IMR-90 (cell line): ENCODE results near the gene PPP1R27.

Source experiments
- BHLHE40 ChIP-seq: fragments of 150-350 bp; IDR thresholded peaks from 2 replicates; pipeline ENCODE4 v1.6.1; 2016; ENCODE audit warnings: mild to moderate bottlenecking, low read depth, low read length
- CTCF ChIP-seq: conservative IDR thresholded peaks from 2 replicates; pipeline ENCODE4 v1.5.1; 2012; ENCODE audit warnings: mild to moderate bottlenecking, low read depth, low read length, improper control_type of control experiment
- POLR2A ChIP-seq: IDR thresholded peaks from 2 replicates; pipeline ENCODE4 v1.6.1; 2012; ENCODE audit warnings: mild to moderate bottlenecking, low read depth, low read length
- RAD21 ChIP-seq: IDR thresholded peaks from 2 replicates; pipeline ENCODE4 v1.6.1; 2012; ENCODE audit warnings: low read length, improper control_type of control experiment
- RCOR1 ChIP-seq: IDR thresholded peaks from 2 replicates; pipeline ENCODE4 v1.6.1; 2012; ENCODE audit warnings: mild to moderate bottlenecking, low read length, improper control_type of control experiment; ENCODE audit not compliant: insufficient replicate concordance

GRCh38 chr17:81867991-81868673 lies 33.3 kb upstream of the PPP1R27 start:
- TF ChIP-seq CTCF (no peak), RAD21 (no peak), BHLHE40 (no peak), RCOR1 (no peak), POLR2A (peak; percentile 40)
